GM19452 (cell line): ENCODE measurements around the gene PALS2.

Experiments
- ATAC-seq: cut with Tn5 transposase; IDR thresholded peaks from one replicate; pipeline ENCODE4 v1.9.1; 2021; ENCODE audit not compliant: unreplicated experiment

The PALS2 gene

GRCh38 chr7:24582166-24582565 lies 8.9 kb downstream of the PALS2 start:
- no peak for ATAC-seq

- ATAC-seq, result peak; percentile 51
Observed at GRCh38 chr7:24587853-24588252, 14.6 kb downstream of the PALS2 start.

- ATAC-seq, result no peak
Observed at GRCh38 chr7:24591152-24591551, 17.9 kb downstream of the PALS2 start.

- ATAC-seq, result peak; percentile 57
Observed at GRCh38 chr7:24595671-24596418, 22.6 kb downstream of the PALS2 start.

GRCh38 chr7:24597014-24597413 lies 23.8 kb downstream of the PALS2 start:
- ATAC-seq, result no peak

- ATAC-seq, result no peak
Observed at GRCh38 chr7:24601600-24601999, 28.3 kb downstream of the PALS2 start.

- no peak for ATAC-seq
Observed at GRCh38 chr7:24602860-24603456, 29.7 kb downstream of the PALS2 start.

GRCh38 chr7:24604630-24605029 lies 31.4 kb downstream of the PALS2 start:
- no peak for ATAC-seq

GRCh38 chr7:24608504-24608903 lies 35.3 kb downstream of the PALS2 start:
- no peak for ATAC-seq

GRCh38 chr7:24609059-24609458 lies 35.8 kb downstream of the PALS2 start:
- ATAC-seq, result no peak

GRCh38 chr7:24609570-24609969 lies 36.3 kb downstream of the PALS2 start:
- ATAC-seq, result no peak

- no peak for ATAC-seq
Observed at GRCh38 chr7:24611130-24611529, 37.9 kb downstream of the PALS2 start.

- ATAC-seq, result no peak
Observed at GRCh38 chr7:24617957-24618616, 44.8 kb downstream of the PALS2 start.

- ATAC-seq, result no peak
Observed at GRCh38 chr7:24619978-24620377, 46.7 kb downstream of the PALS2 start.

GRCh38 chr7:24622646-24623182 lies 49.5 kb downstream of the PALS2 start:
- ATAC-seq, result no peak
